ENCODE data around the gene PODNL1.
"Not testable (repeated sequence)": the region's sequence is repeated elsewhere in the genome, so short reads cannot be mapped to it uniquely, and the experiment has no call there.

The PODNL1 gene

GRCh38 chr19:13938301-13939064 lies at the start of gene PODNL1:
Gene PODNL1, minus strand, starts transcription at chr19:13938417. Its CDS starts 236 bp downstream, at chr19:13938181.
- DNase-seq = no peak

- DNase-seq = peak; percentile 57
Measured at GRCh38 chr19:13987101-13987890, 49.1 kb upstream of the PODNL1 start.

GRCh38 chr19:13986348-13986904 lies 48.2 kb upstream of the PODNL1 start:
- peak; percentile 98 for DNase-seq

GRCh38 chr19:13985771-13986347 lies 47.6 kb upstream of the PODNL1 start:
- no peak for DNase-seq

GRCh38 chr19:13984875-13985741 lies 46.9 kb upstream of the PODNL1 start:
- no peak for DNase-seq

GRCh38 chr19:13984186-13984585 lies 46.0 kb upstream of the PODNL1 start:
- DNase-seq = no peak

GRCh38 chr19:13983213-13983889 lies 45.1 kb upstream of the PODNL1 start:
- DNase-seq = no peak

GRCh38 chr19:13982773-13983172 lies 44.6 kb upstream of the PODNL1 start:
- no peak for DNase-seq

GRCh38 chr19:13981988-13982501 lies 43.8 kb upstream of the PODNL1 start:
- DNase-seq = no peak

- no peak for DNase-seq
Measured at GRCh38 chr19:13981467-13981866, 43.2 kb upstream of the PODNL1 start.

GRCh38 chr19:13981021-13981420 lies 42.8 kb upstream of the PODNL1 start:
- DNase-seq = no peak

GRCh38 chr19:13980340-13980739 lies 42.1 kb upstream of the PODNL1 start:
- no peak for DNase-seq

- no peak for DNase-seq
Measured at GRCh38 chr19:13979686-13980085, 41.5 kb upstream of the PODNL1 start.

- DNase-seq = peak; percentile 49
Measured at GRCh38 chr19:13979244-13979615, 41.0 kb upstream of the PODNL1 start.

- peak; percentile 88 for DNase-seq
Measured at GRCh38 chr19:13978351-13979243, 40.4 kb upstream of the PODNL1 start.

- no peak for DNase-seq
Measured at GRCh38 chr19:13977803-13978202, 39.6 kb upstream of the PODNL1 start.

- DNase-seq = no peak
Measured at GRCh38 chr19:13976446-13976845, 38.2 kb upstream of the PODNL1 start.

- no peak for DNase-seq
Measured at GRCh38 chr19:13975870-13976269, 37.7 kb upstream of the PODNL1 start.

GRCh38 chr19:13974073-13974472 lies 35.9 kb upstream of the PODNL1 start:
- DNase-seq = no peak

GRCh38 chr19:13973479-13973878 lies 35.3 kb upstream of the PODNL1 start:
- DNase-seq = not testable (repeated sequence)
